ENCODE measurements around the gene NRXN3. TPM values are rescaled to one million over a fixed set of nuclear protein-coding genes. Genes with fewer than 3 reads are reported as not detected.

NRXN3 gene
- total and polyA plus RNA-seq, 2 of the 4 experiments (the other 2 are of a cell fraction) = 4.8 to 25.1 TPM

DNA sequence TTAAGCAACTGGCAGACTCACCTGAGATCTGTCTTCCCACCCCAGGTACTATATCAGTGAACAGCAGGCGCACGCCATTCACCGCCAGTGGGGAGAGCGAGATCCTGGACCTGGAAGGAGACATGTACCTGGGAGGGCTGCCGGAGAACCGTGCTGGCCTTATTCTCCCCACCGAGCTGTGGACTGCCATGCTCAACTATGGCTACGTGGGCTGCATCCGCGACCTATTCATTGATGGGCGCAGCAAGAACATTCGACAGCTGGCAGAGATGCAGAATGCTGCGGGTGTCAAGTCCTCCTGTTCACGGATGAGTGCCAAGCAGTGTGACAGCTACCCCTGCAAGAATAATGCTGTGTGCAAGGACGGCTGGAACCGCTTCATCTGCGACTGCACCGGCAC lies 544.5 kb downstream of the NRXN3 start:
- H3K27ac ChIP-seq (ENCODE audit: insufficient read depth, low read length) = no peak overlapping the region
- H3K4ac ChIP-seq (ENCODE audit: low read depth, low read length) = no peak overlapping the region
- no peak overlapping the region for H4K5ac ChIP-seq (ENCODE audit: low read depth, low read length)
- in situ Hi-C loops (cut with MboI; ENCODE audit: low sequenced_read_pairs) (no loop called here), intact Hi-C loops (cut with micrococcal nuclease) (no loop called here), dilution Hi-C loops (cut with HindIII; ENCODE audit: low sequenced_read_pairs, unreplicated experiment) (no loop called here)
- H4K8ac ChIP-seq (ENCODE audit: low read depth in 2 of 2, low read length in 2 of 2) = no peak overlapping the region
- H2AK9ac ChIP-seq (replicated peaks; ENCODE audit: low read depth, low read length, poor library complexity) = no peak overlapping the region
- WGBS, 2 experiments (ENCODE audit: extremely low coverage in 2 of 2, insufficient read length in 1 of 2) = 73% methylated on average over 10 of the region's 18 CpGs; no CpG with 5 or more reads in 1 of the 2 experiments
- no peak for DNase-seq
- no peak overlapping the region for H2BK5ac ChIP-seq (ENCODE audit: low read depth, low read length, poor library complexity, severe bottlenecking)
- H2BK120ac ChIP-seq (ENCODE audit: low read depth, low read length) = no peak overlapping the region
- H4K91ac ChIP-seq (ENCODE audit: insufficient read depth, low read depth, low read length) = no peak overlapping the region
- TF ChIP-seq RAD21 (IDR thresholded peaks at IDR 0.05; ENCODE audit: low read length) = no peak
- TF ChIP-seq RCOR1 (IDR thresholded peaks at IDR 0.05; ENCODE audit: insufficient replicate concordance, low read length) = no peak
- TF ChIP-seq, protein P1, sequence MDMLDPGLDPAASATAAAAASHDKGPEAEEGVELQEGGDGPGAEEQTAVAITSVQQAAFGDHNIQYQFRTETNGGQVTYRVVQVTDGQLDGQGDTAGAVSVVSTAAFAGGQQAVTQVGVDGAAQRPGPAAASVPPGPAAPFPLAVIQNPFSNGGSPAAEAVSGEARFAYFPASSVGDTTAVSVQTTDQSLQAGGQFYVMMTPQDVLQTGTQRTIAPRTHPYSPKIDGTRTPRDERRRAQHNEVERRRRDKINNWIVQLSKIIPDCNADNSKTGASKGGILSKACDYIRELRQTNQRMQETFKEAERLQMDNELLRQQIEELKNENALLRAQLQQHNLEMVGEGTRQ (IDR thresholded peaks at IDR 0.05; ENCODE audit: low read depth, low read length) = no peak
- no peak for TF ChIP-seq MAFK (IDR thresholded peaks at IDR 0.05; ENCODE audit: low read depth, low read length)
- TF ChIP-seq, protein P2, sequence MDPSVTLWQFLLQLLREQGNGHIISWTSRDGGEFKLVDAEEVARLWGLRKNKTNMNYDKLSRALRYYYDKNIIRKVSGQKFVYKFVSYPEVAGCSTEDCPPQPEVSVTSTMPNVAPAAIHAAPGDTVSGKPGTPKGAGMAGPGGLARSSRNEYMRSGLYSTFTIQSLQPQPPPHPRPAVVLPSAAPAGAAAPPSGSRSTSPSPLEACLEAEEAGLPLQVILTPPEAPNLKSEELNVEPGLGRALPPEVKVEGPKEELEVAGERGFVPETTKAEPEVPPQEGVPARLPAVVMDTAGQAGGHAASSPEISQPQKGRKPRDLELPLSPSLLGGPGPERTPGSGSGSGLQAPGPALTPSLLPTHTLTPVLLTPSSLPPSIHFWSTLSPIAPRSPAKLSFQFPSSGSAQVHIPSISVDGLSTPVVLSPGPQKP (IDR thresholded peaks at IDR 0.05; ENCODE audit: borderline replicate concordance, low read depth, low read length) = no peak
- TF ChIP-seq MAZ (IDR thresholded peaks at IDR 0.05; ENCODE audit: borderline replicate concordance, low read depth, low read length) = no peak
- no peak for TF ChIP-seq CEBPB (IDR thresholded peaks at IDR 0.05; ENCODE audit: low read depth, low read length)
- no peak for TF ChIP-seq MXI1 (IDR thresholded peaks at IDR 0.05; ENCODE audit: borderline replicate concordance, low read depth, low read length)
- H2AFZ ChIP-seq (replicated peaks; ENCODE audit: low read length, poor library complexity) = no peak overlapping the region
- H3K18ac ChIP-seq (ENCODE audit: low read depth, low read length) = no peak overlapping the region
- peaks cover 9% of the 10 kb centered on the region; the same call in 1 of the 2 replicates for H3K9me3 ChIP-seq (ENCODE audit: control insufficient read depth, insufficient read depth, low read length)
- no peaks in the 10 kb centered on the region for H3K9me1 ChIP-seq (ENCODE audit: insufficient read depth, low read length)
- ChIA-PET POLR2A (ENCODE audit: unreplicated experiment) (no interaction called here), CTCF (interaction anchor here (0.5 kb wide), 1 partner anchor 15 kb away, joined by 3 read pairs; no protein-coding TSS in a partner anchor)
- ATAC-seq (ENCODE audit: low read depth) = no peak
- no peaks in the 10 kb centered on the region for H3K4me1 ChIP-seq (ENCODE audit: control insufficient read depth, insufficient read depth, low read length)
- no peak overlapping the region for H2BK20ac ChIP-seq (ENCODE audit: low read depth, low read length)
- no peak overlapping the region for H2AK5ac ChIP-seq (ENCODE audit: low read depth, low read length)
- H3K36me3 ChIP-seq (ENCODE audit: control insufficient read depth, insufficient read depth, low read length) = no peaks in the 10 kb centered on the region
- no peaks in the 10 kb centered on the region for H4K20me1 ChIP-seq (ENCODE audit: insufficient read depth, low read length)
- H3K79me1 ChIP-seq (ENCODE audit: low read depth in 1 of 2, low read length in 2 of 2) = no peaks in the 10 kb centered on the region
- no peak overlapping the region for H3K4me3 ChIP-seq (ENCODE audit: insufficient read depth, low read depth, low read length)
- H3K9ac ChIP-seq (ENCODE audit: low read depth, low read length) = no peak overlapping the region
- no TSS peak for BruUV-seq (replicated peaks)
- H3K14ac ChIP-seq (replicated peaks; ENCODE audit: low read depth, low read length) = no peak overlapping the region
- H3K27me3 ChIP-seq (ENCODE audit: control insufficient read depth, insufficient read depth, low read length) = no peaks in the 10 kb centered on the region
- no peak overlapping the region for H3K23ac ChIP-seq (ENCODE audit: low read depth, low read length)
- no peak overlapping the region for H2BK15ac ChIP-seq (ENCODE audit: low read depth, low read length)
- no peak overlapping the region for H3K4me2 ChIP-seq (ENCODE audit: low read depth, low read length)
- no peak overlapping the region for H3K56ac ChIP-seq (ENCODE audit: extremely low read depth, insufficient read depth, low read length)

Measured in IMR-90 (cell line).